GM12872 (cell line): ENCODE results near the gene FAM181A.

ENCODE experiments used
- TF ChIP-seq, protein P1 (sequence below): IDR thresholded peaks from 3 replicates; pipeline ENCODE4 v1.5.1; 2011; ENCODE audit warnings: low read depth, mild to moderate bottlenecking, low read length, moderate library complexity; ENCODE audit not compliant: insufficient read depth

Gene FAM181A

GRCh38 chr14:93959239-93960107 is 32.3 kb downstream of the FAM181A start:
- TF ChIP-seq, protein P1, sequence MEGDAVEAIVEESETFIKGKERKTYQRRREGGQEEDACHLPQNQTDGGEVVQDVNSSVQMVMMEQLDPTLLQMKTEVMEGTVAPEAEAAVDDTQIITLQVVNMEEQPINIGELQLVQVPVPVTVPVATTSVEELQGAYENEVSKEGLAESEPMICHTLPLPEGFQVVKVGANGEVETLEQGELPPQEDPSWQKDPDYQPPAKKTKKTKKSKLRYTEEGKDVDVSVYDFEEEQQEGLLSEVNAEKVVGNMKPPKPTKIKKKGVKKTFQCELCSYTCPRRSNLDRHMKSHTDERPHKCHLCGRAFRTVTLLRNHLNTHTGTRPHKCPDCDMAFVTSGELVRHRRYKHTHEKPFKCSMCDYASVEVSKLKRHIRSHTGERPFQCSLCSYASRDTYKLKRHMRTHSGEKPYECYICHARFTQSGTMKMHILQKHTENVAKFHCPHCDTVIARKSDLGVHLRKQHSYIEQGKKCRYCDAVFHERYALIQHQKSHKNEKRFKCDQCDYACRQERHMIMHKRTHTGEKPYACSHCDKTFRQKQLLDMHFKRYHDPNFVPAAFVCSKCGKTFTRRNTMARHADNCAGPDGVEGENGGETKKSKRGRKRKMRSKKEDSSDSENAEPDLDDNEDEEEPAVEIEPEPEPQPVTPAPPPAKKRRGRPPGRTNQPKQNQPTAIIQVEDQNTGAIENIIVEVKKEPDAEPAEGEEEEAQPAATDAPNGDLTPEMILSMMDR: no peak

GRCh38 chr14:93960108-93960475 is 32.9 kb downstream of the FAM181A start:
- TF ChIP-seq, protein P1: no peak

DNA sequence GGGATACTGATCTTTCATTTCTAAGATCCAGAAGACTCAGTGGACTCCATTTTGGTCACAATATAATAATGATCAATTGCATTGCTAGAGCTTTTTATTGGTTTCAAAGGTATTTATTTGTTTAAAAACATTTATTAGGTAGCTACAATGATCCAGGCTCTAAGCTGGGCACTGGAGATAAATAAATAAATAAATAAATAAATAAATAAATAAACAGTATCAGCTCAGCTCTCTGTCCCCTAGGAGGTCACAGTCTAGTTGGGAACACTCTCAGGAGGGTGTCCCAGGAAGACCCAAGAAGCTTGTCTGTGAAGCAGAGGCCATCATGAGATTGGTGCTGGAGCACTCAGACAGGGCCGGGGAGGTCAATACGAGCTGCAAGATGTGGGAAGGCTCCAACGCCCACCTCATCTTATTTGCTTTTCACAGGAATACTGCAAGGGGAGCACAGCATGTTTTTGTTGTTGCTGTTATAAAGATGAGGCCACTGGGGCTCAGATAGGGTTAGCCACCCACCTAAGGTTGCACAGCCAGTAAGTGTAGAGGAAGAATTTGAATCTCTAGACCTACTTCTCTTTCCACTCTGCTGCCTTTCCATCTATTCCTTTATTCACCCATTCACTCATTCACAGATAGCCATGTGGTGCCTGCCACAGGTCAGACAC is 33.8 kb downstream of the FAM181A start:
- TF ChIP-seq, protein P1: no peak

DNA sequence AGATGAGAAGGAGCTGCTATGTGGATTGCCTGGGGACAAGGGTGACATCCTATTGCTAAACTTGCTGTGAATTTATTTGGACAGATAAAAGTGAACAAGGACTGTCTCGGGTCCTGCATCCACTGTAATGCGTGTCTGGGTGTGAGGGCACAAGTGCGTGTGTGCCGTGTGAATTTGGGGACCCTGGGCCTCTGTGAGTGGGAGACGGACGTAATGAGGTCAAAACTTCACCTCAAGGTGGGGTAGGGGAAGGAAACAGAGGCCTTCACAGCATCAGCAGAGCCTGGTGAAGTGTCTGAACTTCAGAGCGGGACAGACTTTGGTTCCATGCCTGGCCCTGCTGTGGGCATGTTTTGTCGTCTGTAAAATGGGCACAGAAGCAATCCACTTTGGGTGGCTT is 34.5 kb downstream of the FAM181A start:
- TF ChIP-seq, protein P1: no peak

GRCh38 chr14:93962701-93963601 is 35.8 kb downstream of the FAM181A start:
- TF ChIP-seq, protein P1: no peak

DNA sequence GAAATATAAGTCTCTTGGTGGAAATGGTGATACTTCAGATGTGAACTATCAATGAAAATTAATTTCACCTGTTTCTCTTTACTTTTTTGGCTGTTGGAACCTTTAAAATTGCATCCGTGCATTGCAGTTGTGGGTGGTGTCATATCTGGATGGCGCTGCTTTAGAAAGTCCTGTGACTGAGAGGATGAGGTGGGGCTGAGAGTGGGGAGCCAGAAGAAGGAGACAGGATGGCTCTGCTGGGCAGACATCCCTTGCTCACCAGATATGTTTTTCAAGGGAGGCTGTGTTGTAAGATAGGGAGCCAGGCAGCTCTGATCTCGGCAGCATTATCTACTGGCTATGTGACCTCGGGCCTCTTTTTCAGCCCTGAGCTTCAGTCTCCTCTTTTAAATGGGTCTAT is 36.5 kb downstream of the FAM181A start:
- TF ChIP-seq, protein P1: no peak

DNA sequence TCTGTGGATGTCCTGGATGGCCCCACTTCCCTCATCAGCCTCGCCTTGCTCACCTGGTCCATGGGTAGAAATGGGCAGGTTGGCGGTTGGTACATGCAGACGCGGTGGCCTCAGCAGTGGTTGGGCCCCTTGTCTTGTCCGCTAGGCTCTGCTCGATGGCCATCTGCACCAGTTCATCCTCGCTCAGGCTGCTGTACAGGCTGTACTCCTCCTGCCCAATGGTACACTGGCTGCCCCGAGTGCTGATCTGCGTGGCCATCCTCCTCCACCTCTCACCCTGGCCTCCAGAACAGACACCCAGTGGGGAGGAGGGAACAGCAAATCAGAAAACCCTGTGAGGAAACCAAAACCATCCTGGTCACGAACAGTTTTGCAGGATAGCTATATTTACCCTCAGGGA is 37.1 kb downstream of the FAM181A start:
- TF ChIP-seq, protein P1: no peak
